Measurements from ENCODE around the gene DEPDC1.

The DEPDC1 gene, protein sequence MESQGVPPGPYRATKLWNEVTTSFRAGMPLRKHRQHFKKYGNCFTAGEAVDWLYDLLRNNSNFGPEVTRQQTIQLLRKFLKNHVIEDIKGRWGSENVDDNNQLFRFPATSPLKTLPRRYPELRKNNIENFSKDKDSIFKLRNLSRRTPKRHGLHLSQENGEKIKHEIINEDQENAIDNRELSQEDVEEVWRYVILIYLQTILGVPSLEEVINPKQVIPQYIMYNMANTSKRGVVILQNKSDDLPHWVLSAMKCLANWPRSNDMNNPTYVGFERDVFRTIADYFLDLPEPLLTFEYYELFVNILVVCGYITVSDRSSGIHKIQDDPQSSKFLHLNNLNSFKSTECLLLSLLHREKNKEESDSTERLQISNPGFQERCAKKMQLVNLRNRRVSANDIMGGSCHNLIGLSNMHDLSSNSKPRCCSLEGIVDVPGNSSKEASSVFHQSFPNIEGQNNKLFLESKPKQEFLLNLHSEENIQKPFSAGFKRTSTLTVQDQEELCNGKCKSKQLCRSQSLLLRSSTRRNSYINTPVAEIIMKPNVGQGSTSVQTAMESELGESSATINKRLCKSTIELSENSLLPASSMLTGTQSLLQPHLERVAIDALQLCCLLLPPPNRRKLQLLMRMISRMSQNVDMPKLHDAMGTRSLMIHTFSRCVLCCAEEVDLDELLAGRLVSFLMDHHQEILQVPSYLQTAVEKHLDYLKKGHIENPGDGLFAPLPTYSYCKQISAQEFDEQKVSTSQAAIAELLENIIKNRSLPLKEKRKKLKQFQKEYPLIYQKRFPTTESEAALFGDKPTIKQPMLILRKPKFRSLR

DNA sequence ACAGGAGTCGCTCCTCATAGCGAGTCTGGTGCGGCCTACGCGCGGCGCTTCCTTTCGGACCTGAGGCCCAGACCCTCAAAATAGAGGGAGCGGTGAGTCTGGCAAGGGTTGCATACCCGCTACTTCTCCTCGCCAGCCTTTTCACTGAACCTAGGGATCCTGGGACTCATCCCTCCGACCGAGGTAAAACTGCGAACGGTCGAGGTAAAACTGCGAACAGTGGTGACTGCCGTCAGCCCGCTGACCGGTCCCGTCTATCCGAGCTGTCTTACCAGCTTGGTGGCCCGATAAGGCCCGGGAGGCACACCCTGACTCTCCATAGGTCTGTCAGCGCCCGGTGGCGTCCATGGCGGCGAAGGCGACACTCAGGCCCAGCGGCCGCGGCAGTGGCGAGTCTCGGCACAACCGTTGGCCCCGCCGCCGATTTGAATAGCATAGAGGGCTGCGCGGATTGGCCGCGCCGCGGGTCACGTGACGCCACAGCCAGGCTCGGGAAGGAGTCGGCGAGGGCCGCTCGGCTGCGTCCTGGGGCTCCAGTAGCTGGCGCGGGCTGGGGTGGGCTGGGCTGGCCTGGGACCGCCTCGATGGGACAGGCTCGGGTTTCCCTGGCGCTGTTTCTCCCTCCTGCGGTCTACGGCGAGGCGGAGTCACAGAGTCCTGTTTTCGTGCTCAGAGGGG is at the start of gene DEPDC1:
TSS of gene DEPDC1 (minus strand) at position 403 of the 678 bp plus-strand sequence. CDS start at position 320, 83 bp downstream.
- peaks cover 13% of the 10 kb centered on the region; the same call in 1 of the 2 replicates for H3K36me3 ChIP-seq (ENCODE audit: low read length)
- H3K27me3 ChIP-seq (ENCODE audit: low read length), result no peaks in the 10 kb centered on the region
- no peaks in the 10 kb centered on the region for H3F3A ChIP-seq (ENCODE audit: insufficient read depth)
- peak within 1 kb of the TSS; percentile 84 for H3K9ac ChIP-seq (ENCODE audit: low read length)
- peak within 1 kb of the TSS; percentile 65 for H3K27ac ChIP-seq (ENCODE audit: low read depth, low read length)
- H3K9me3 ChIP-seq (ENCODE audit: insufficient read depth, low read length), result no peaks in the 10 kb centered on the region
- peak within 1 kb of the TSS; percentile 76 for H3K4me2 ChIP-seq (ENCODE audit: low read depth, low read length, poor library complexity, severe bottlenecking)
- TF ChIP-seq, protein P1, sequence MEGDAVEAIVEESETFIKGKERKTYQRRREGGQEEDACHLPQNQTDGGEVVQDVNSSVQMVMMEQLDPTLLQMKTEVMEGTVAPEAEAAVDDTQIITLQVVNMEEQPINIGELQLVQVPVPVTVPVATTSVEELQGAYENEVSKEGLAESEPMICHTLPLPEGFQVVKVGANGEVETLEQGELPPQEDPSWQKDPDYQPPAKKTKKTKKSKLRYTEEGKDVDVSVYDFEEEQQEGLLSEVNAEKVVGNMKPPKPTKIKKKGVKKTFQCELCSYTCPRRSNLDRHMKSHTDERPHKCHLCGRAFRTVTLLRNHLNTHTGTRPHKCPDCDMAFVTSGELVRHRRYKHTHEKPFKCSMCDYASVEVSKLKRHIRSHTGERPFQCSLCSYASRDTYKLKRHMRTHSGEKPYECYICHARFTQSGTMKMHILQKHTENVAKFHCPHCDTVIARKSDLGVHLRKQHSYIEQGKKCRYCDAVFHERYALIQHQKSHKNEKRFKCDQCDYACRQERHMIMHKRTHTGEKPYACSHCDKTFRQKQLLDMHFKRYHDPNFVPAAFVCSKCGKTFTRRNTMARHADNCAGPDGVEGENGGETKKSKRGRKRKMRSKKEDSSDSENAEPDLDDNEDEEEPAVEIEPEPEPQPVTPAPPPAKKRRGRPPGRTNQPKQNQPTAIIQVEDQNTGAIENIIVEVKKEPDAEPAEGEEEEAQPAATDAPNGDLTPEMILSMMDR (IDR thresholded peaks at IDR 0.05; ENCODE audit: insufficient read depth, low read length, poor library complexity, severe bottlenecking), result no peak
- no peak for TF ChIP-seq EZH2phosphoT487 (conservative IDR thresholded peaks at IDR 0.05; ENCODE audit: low read length)
- peak within 1 kb of the TSS; percentile 93 for H2AFZ ChIP-seq (ENCODE audit: low read depth, low read length, severe bottlenecking)
- H3K4me3 ChIP-seq (ENCODE audit: insufficient read depth, low read length, poor library complexity, severe bottlenecking), result peak within 1 kb of the TSS; percentile 80
- no peaks in the 10 kb centered on the region for H4K20me1 ChIP-seq (ENCODE audit: low read depth, low read length)
- no peaks in the 10 kb centered on the region for H3K9me2 ChIP-seq (replicated peaks; ENCODE audit: insufficient read depth, low read length)
- H3K79me2 ChIP-seq (ENCODE audit: insufficient read depth, low read length), result peaks cover 48% of the 10 kb centered on the region

DNA sequence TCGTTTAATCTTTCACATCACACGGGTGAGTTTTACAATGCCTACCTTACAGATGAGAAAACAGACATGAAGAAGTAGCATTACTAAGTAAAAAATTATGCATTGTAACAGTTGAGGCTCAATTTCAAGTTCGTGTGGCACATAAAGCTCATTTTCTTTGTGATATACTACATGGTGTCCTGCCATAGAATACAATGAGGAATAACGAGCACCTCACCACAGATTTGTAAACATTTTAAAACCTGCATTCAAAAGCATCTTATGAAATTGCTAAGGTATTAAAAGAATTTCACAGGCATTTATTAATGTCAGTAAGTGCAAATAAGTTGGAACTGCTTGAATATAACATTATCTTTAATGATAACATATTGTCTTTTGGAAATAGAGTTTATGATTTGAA is 47.8 kb upstream of the DEPDC1 start:
- TF ChIP-seq, protein P1 (IDR thresholded peaks at IDR 0.05; ENCODE audit: insufficient read depth, low read length, poor library complexity, severe bottlenecking), result no peak
- no peak for TF ChIP-seq EZH2phosphoT487 (conservative IDR thresholded peaks at IDR 0.05; ENCODE audit: low read length)
- Histone ChIP-seq H3K4me3 (ENCODE audit: insufficient read depth, low read length, poor library complexity, severe bottlenecking) (no peak overlapping the region), H3F3A (ENCODE audit: insufficient read depth) (no peaks in the 10 kb centered on the region), H2AFZ (ENCODE audit: low read depth, low read length, severe bottlenecking) (no peak overlapping the region), H3K79me2 (ENCODE audit: insufficient read depth, low read length) (no peaks in the 10 kb centered on the region), H3K9ac (ENCODE audit: low read length) (no peak overlapping the region), H3K9me3 (ENCODE audit: insufficient read depth, low read length) (no peaks in the 10 kb centered on the region), H3K36me3 (ENCODE audit: low read length) (no peaks in the 10 kb centered on the region), H3K9me2 (replicated peaks; ENCODE audit: insufficient read depth, low read length) (no peaks in the 10 kb centered on the region), H3K27ac (ENCODE audit: low read depth, low read length) (no peak overlapping the region), H3K4me2 (ENCODE audit: low read depth, low read length, poor library complexity, severe bottlenecking) (no peak overlapping the region), H3K27me3 (ENCODE audit: low read length) (no peaks in the 10 kb centered on the region), H4K20me1 (ENCODE audit: low read depth, low read length) (no peaks in the 10 kb centered on the region)

DNA sequence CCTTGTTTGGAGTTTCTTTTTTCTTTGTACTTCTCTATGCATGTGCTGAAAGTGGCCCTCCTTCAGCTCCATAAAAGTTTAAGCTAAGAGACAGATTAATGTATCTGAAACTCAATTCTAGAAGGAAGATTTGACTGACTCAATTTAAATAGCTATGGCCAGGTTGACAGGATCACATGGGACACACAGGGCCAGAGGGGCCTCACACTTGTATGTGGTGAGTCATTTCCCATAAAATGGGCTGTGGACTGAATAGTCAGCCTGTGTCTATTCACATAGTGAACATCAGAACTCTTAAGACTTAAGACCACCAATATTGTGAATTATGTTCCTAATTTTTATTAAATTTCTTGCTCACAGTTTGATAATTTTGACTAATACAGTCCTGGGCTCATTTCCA is 45.7 kb upstream of the DEPDC1 start:
- H4K20me1 ChIP-seq (ENCODE audit: low read depth, low read length), result no peaks in the 10 kb centered on the region
- no peaks in the 10 kb centered on the region for H3F3A ChIP-seq (ENCODE audit: insufficient read depth)
- no peaks in the 10 kb centered on the region for H3K36me3 ChIP-seq (ENCODE audit: low read length)
- H3K9me3 ChIP-seq (ENCODE audit: insufficient read depth, low read length), result no peaks in the 10 kb centered on the region
- TF ChIP-seq, protein P1 (IDR thresholded peaks at IDR 0.05; ENCODE audit: insufficient read depth, low read length, poor library complexity, severe bottlenecking), result no peak
- TF ChIP-seq EZH2phosphoT487 (conservative IDR thresholded peaks at IDR 0.05; ENCODE audit: low read length), result no peak
- H2AFZ ChIP-seq (ENCODE audit: low read depth, low read length, severe bottlenecking), result no peak overlapping the region
- no peak overlapping the region for H3K27ac ChIP-seq (ENCODE audit: low read depth, low read length)
- H3K9me2 ChIP-seq (replicated peaks; ENCODE audit: insufficient read depth, low read length), result no peaks in the 10 kb centered on the region
- no peak overlapping the region for H3K4me2 ChIP-seq (ENCODE audit: low read depth, low read length, poor library complexity, severe bottlenecking)
- H3K9ac ChIP-seq (ENCODE audit: low read length), result no peak overlapping the region
- H3K79me2 ChIP-seq (ENCODE audit: insufficient read depth, low read length), result no peaks in the 10 kb centered on the region
- H3K4me3 ChIP-seq (ENCODE audit: insufficient read depth, low read length, poor library complexity, severe bottlenecking), result no peak overlapping the region
- H3K27me3 ChIP-seq (ENCODE audit: low read length), result no peaks in the 10 kb centered on the region
